H1 (cell line): ENCODE results near the gene RAN. TPM values are rescaled to one million over a fixed set of nuclear protein-coding genes. Genes with fewer than 3 reads are reported as not detected.

Experiments
- POLR2A ChIP-seq, 2 experiments: IDR thresholded peaks; 1 replicate in 1 of 2; 2 replicates in 1 of 2; pipeline ENCODE4 v1.6.1; 2011; ENCODE audit warnings: low read depth in 2 of 2, low read length in 2 of 2, mild to moderate bottlenecking in 2 of 2; ENCODE audit errors: control extremely low read depth in 1 of 2
- YY1 ChIP-seq: IDR thresholded peaks from 2 replicates; pipeline ENCODE4 v1.6.1; 2011; ENCODE audit warnings: low read depth, mild to moderate bottlenecking, low read length
- polyA plus RNA-seq, 7 experiments: library from polyadenylated mRNA; depleted of rRNA in 3 of 7; stranded (reverse) in 5 of 7; unstranded in 2 of 7; fragments of >200 nt in 5 of 7; fragments of 200-250 nt in 2 of 7; gene quantifications; 1 replicate in 5 of 7; 2 replicates in 1 of 7; 4 replicates in 1 of 7; pipeline versions ENCODE4 v1.2.1 to v1.2.3, GENCODE V29; 2011 to 2013; ENCODE audit warnings: missing spikeins in 2 of 7, mixed read lengths in 2 of 7
- total RNA-seq: library from RNA; stranded (reverse); fragmentation: NEBNext Ultra II Directional; extraction: Animal tissue kit (Norgen Biotek cat#: 25700); gene quantifications from 2 replicates; pipeline ENCODE4 v1.2.1, GENCODE V29; 2021

RAN gene
- total and polyA plus RNA-seq, 2 of the 8 experiments (the other 6 are each of a cell fraction or from before 2014, with no cell fraction given), result 2,064 to 2,203 TPM

DNA sequence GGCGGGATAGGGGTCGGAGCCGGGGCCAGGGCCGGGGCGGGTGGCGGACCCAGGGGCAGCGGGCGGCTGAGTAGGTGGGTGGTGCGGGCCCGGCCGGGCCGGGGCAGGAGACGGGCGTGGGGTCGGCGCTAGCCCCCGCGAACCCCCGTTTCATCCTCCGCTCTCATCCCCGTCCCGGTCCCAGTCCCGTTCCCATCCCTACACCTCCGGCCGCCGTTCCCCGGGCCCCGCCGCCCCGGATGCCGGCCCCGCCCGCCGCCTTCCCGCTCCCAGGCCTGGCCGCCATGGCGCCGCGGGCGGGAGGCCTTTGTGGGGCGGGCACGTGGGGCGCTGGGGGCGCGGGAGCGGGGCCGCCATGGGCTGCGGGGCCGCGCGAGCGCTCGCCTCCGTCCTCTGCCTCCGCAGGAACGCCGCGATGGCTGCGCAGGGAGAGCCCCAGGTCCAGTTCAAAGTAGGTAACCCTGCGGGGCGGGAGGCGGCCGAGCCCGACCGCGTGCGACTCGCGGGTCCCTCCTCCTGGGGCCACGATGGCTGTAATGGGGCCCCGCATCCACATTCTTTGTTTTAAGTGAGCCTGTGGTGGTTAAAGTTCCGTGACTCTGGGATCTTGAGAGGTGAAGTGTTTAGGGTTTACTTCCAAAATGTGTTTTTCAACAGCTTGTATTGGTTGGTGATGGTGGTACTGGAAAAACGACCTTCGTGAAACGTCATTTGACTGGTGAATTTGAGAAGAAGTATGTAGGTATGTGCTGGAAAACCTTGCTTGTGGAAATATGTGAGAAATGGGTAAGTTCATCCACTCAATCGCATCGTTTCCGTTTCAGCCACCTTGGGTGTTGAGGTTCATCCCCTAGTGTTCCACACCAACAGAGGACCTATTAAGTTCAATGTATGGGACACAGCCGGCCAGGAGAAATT lies 572 bp downstream of the RAN start (continued):
- peak; percentile 75; the same call in 1 of the 2 replicates for TF ChIP-seq YY1
- TF ChIP-seq POLR2A (IDR thresholded peaks at IDR 0.05; ENCODE audit: control extremely low read depth in 1 of 2, low read depth in 2 of 2, low read length in 2 of 2), result peak; percentile 39 to 56; a peak in 2 of 3 replicates
